Liver (tissue), 9 donors: Measurements from ENCODE around the gene TMEM18. TPM values are rescaled to one million over a fixed set of nuclear protein-coding genes. Genes with fewer than 3 reads are reported as not detected.

Experiments
- DNase-seq: peaks from one replicate; pipeline ENCODE4 v3.0.0-alpha.2; 2017; ENCODE audit warnings: low spot score
- H3K27ac ChIP-seq, 2 donors: one replicate each; pipeline ENCODE4 v1.7.0; 2013; ENCODE audit warnings: inconsistent platforms in 2 of 2, low read length in 2 of 2, control low read depth in 1 of 2, low read depth in 1 of 2, mild to moderate bottlenecking in 1 of 2
- H3K27me3 ChIP-seq, 4 donors: one replicate each; pipeline versions ENCODE4 v1.6.1 to v1.7.0; 2013; ENCODE audit warnings: low read length in 3 of 4, inconsistent platforms in 1 of 4, mild to moderate bottlenecking in 1 of 4, moderate library complexity in 1 of 4; ENCODE audit not compliant: control insufficient read depth in 4 of 4, insufficient read depth in 4 of 4
- H3K36me3 ChIP-seq, 4 donors: one replicate each; pipeline versions ENCODE4 v1.6.1 to v1.7.0; 2013; ENCODE audit warnings: low read length in 3 of 4, mild to moderate bottlenecking in 3 of 4, low read depth in 1 of 4, moderate library complexity in 1 of 4; ENCODE audit not compliant: control insufficient read depth in 4 of 4, insufficient read depth in 3 of 4
- H3K4me1 ChIP-seq, 4 donors: one replicate each; pipeline versions ENCODE4 v1.6.1 to v1.7.0; 2013; ENCODE audit warnings: low read length in 3 of 4, mild to moderate bottlenecking in 3 of 4, moderate library complexity in 1 of 4; ENCODE audit not compliant: control insufficient read depth in 4 of 4, insufficient read depth in 4 of 4
- H3K4me3 ChIP-seq, 3 donors: one replicate each; pipeline versions ENCODE4 v1.6.1 to v1.7.0; 2013; ENCODE audit warnings: low read length in 3 of 3, control low read depth in 1 of 3, low read depth in 1 of 3, mild to moderate bottlenecking in 1 of 3
- H3K9ac ChIP-seq, 2 donors: one replicate each; pipeline ENCODE4 v1.7.0; 2013; ENCODE audit warnings: low read length in 2 of 2, mild to moderate bottlenecking in 2 of 2, moderate library complexity in 2 of 2, control low read depth in 1 of 2, low read depth in 1 of 2
- H3K9me3 ChIP-seq, 4 donors: one replicate each; pipeline versions ENCODE4 v1.6.1 to v1.7.0; 2013; ENCODE audit warnings: low read length in 3 of 4; ENCODE audit not compliant: control insufficient read depth in 4 of 4
- ATF3 ChIP-seq: IDR thresholded peaks from 2 replicates; pipeline ENCODE4 v1.6.1; 2016; ENCODE audit warnings: antibody characterized with exemption
- EGR1 ChIP-seq, 2 donors: IDR thresholded peaks; 2 replicates each; pipeline ENCODE4 v1.6.1; 2016 to 2018; ENCODE audit warnings: antibody characterized with exemption in 2 of 2, low read depth in 2 of 2
- FOXA1 ChIP-seq: IDR thresholded peaks from 2 replicates; pipeline ENCODE4 v1.6.1; 2016; ENCODE audit warnings: antibody characterized with exemption
- FOXA2 ChIP-seq: IDR thresholded peaks from 2 replicates; pipeline ENCODE4 v1.6.1; 2016; ENCODE audit warnings: antibody characterized with exemption
- GABPA ChIP-seq, 2 donors: IDR thresholded peaks in 1 of 2; conservative IDR thresholded peaks in 1 of 2; 2 replicates each; pipeline ENCODE4 v1.6.1; 2016; ENCODE audit warnings: antibody characterized with exemption in 2 of 2, mild to moderate bottlenecking in 1 of 2, moderate library complexity in 1 of 2
- HNF4A ChIP-seq, 2 donors: conservative IDR thresholded peaks; 2 replicates each; pipeline ENCODE4 v1.6.1; 2016; ENCODE audit warnings: antibody characterized with exemption in 2 of 2, mild to moderate bottlenecking in 2 of 2
- HNF4G ChIP-seq: IDR thresholded peaks from 2 replicates; pipeline ENCODE4 v1.6.1; 2016; ENCODE audit warnings: antibody characterized with exemption
- JUND ChIP-seq, 2 donors: IDR thresholded peaks; 2 replicates each; pipeline ENCODE4 v1.6.1; 2016; ENCODE audit warnings: antibody characterized with exemption in 2 of 2
- MAX ChIP-seq: IDR thresholded peaks from 2 replicates; pipeline ENCODE4 v1.6.1; 2016; ENCODE audit warnings: antibody characterized with exemption
- NR2F2 ChIP-seq: IDR thresholded peaks from 2 replicates; pipeline ENCODE4 v1.6.1; 2016; ENCODE audit warnings: antibody characterized with exemption
- RAD21 ChIP-seq, 2 donors: IDR thresholded peaks; 2 replicates each; pipeline ENCODE4 v1.6.1; 2016; ENCODE audit warnings: antibody characterized with exemption in 2 of 2, mild to moderate bottlenecking in 2 of 2
- REST ChIP-seq: IDR thresholded peaks from 2 replicates; pipeline ENCODE4 v1.6.1; 2016; ENCODE audit warnings: antibody characterized with exemption, mild to moderate bottlenecking
- RXRA ChIP-seq, 2 donors: IDR thresholded peaks; 2 replicates each; pipeline ENCODE4 v1.6.1; 2017 to 2018; ENCODE audit warnings: antibody characterized with exemption in 2 of 2, mild to moderate bottlenecking in 1 of 2
- SP1 ChIP-seq: IDR thresholded peaks from 2 replicates; pipeline ENCODE4 v1.6.1; 2018; ENCODE audit warnings: antibody characterized with exemption, mild to moderate bottlenecking
- TAF1 ChIP-seq: conservative IDR thresholded peaks from 2 replicates; pipeline ENCODE4 v1.6.1; 2016; ENCODE audit warnings: antibody characterized with exemption, mild to moderate bottlenecking
- YY1 ChIP-seq: IDR thresholded peaks from 2 replicates; pipeline ENCODE4 v1.6.1; 2016; ENCODE audit warnings: antibody characterized with exemption, mild to moderate bottlenecking
- WGBS: extraction: QIAGEN DNeasy Blood & Tissue Kit; methylation state at CpG from one replicate; pipeline ENCODE4 v1.1.7; 2013; 5-methylcytosine and 5-hydroxymethylcytosine counted together
- polyA plus RNA-seq, 2 donors: library from polyadenylated mRNA; stranded (reverse) in 1 of 2; unstranded in 1 of 2; fragments of 200-250 nt in 1 of 2; fragments of >200 nt in 1 of 2; fragmentation: Nextera tagmentation in 1 of 2; extraction: Ambion mirVana in 1 of 2; gene quantifications; one replicate each; pipeline versions ENCODE4 v1.2.1 to v1.2.3, GENCODE V29; 2013 to 2015
- total RNA-seq, 2 donors: library from RNA; depleted of rRNA; stranded (reverse); fragments of >200 nt; gene quantifications; one replicate each; pipeline ENCODE4 v1.2.3, GENCODE V29; 2014
- TF ChIP-seq, protein P1 (sequence below): IDR thresholded peaks from 2 replicates; pipeline ENCODE4 v1.6.1; 2016; ENCODE audit warnings: antibody characterized with exemption
- TF ChIP-seq, protein P2 (sequence below): fragments of 150-350 bp; IDR thresholded peaks from 2 replicates; pipeline ENCODE4 v1.5.1; 2017; ENCODE audit warnings: improper control_type of control experiment, low read depth, low read length; ENCODE audit not compliant: missing input control
- donor health status: healthy.
- donor health status: healthy.
- donor health status: healthy.
- donor health status: healthy.
- donor health status: healthy.

TMEM18 gene
- total and polyA plus RNA-seq, 4 donors, result 8.4 to 29.3 (median 10.9) TPM

DNA sequence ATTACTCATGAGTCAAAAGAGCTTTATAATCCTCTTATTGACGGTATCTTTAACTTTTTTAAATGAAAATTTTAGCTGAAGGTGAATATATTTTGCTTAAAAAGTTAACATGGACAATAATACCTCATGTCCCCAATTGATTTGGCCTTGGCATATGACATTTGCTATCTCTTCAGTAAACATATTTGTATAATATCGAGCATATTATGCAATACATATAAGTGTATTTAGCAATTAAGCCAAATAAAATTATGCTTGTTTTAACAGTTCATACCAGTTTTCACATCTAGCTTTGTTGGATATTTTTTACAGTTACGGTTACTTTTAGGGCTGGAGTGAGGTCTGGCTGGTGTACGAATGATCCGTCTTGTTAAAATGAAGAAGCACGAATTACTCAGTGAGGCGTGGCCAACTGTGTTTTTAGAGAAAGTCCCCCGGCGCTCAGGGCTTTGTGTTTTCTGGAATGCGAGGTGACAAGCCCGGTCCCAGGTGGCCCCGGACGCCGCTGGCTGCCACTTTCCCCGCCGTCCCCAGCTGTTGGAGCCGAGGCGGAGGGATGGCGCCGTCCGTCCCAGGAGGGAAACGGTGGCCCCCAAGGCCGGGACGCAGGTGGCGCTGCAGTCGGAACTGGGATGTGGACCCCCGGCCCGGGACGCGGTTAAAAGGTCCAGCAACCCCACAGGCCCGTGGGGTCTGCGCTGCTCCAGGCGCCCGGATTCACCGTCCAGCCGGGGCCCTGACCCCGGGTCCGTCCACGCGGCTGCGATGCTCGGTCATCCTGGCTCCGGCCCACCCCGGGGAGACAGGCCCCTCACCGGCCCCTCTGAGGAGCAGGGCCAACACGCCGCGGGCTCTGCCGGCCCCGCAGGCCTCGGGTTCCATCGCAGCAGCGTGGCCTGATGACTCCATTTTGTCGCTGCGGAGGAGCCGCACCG is 41.3 kb downstream of the TMEM18 start:
- peaks cover 0 to 2% (median 0%) of the 10 kb centered on the region in 4 donors for H3K9me3 ChIP-seq
- H3K9ac ChIP-seq, result no peak overlapping the region
- peaks cover 0 to 7% (median 0%) of the 10 kb centered on the region in 4 donors for H3K27me3 ChIP-seq
- H3K4me3 ChIP-seq, result peak overlapping the region in 1 of 3 donors; percentile 7
- DNase-seq, result peak; percentile 23
- H3K4me1 ChIP-seq, result peaks cover 4 to 6% (median 5%) of the 10 kb centered on the region in 4 donors
- no peak for TF ChIP-seq RAD21 (IDR thresholded peaks at IDR 0.05)
- TF ChIP-seq MAX, result no peak
- TF ChIP-seq FOXA1, result no peak
- no peak for TF ChIP-seq REST
- no peak for TF ChIP-seq JUND (IDR thresholded peaks at IDR 0.05)
- TF ChIP-seq RXRA (IDR thresholded peaks at IDR 0.05), result no peak
- TF ChIP-seq YY1, result no peak
- no peak for TF ChIP-seq HNF4A (conservative IDR thresholded peaks at IDR 0.05)
- TF ChIP-seq HNF4G, result no peak
- TF ChIP-seq, protein P1, sequence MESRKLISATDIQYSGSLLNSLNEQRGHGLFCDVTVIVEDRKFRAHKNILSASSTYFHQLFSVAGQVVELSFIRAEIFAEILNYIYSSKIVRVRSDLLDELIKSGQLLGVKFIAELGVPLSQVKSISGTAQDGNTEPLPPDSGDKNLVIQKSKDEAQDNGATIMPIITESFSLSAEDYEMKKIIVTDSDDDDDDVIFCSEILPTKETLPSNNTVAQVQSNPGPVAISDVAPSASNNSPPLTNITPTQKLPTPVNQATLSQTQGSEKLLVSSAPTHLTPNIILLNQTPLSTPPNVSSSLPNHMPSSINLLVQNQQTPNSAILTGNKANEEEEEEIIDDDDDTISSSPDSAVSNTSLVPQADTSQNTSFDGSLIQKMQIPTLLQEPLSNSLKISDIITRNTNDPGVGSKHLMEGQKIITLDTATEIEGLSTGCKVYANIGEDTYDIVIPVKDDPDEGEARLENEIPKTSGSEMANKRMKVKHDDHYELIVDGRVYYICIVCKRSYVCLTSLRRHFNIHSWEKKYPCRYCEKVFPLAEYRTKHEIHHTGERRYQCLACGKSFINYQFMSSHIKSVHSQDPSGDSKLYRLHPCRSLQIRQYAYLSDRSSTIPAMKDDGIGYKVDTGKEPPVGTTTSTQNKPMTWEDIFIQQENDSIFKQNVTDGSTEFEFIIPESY, result no peak
- no peak for TF ChIP-seq GABPA (IDR thresholded peaks at IDR 0.05 in 1 of 2, conservative IDR thresholded peaks at IDR 0.05 in 1 of 2)
- TF ChIP-seq ATF3, result no peak
- no peak for TF ChIP-seq NR2F2
- TF ChIP-seq FOXA2, result no peak
- no peak for TF ChIP-seq SP1
- TF ChIP-seq TAF1, result no peak
- TF ChIP-seq EGR1 (IDR thresholded peaks at IDR 0.05; ENCODE audit: low read depth in 2 of 2), result no peak
- TF ChIP-seq, protein P2, sequence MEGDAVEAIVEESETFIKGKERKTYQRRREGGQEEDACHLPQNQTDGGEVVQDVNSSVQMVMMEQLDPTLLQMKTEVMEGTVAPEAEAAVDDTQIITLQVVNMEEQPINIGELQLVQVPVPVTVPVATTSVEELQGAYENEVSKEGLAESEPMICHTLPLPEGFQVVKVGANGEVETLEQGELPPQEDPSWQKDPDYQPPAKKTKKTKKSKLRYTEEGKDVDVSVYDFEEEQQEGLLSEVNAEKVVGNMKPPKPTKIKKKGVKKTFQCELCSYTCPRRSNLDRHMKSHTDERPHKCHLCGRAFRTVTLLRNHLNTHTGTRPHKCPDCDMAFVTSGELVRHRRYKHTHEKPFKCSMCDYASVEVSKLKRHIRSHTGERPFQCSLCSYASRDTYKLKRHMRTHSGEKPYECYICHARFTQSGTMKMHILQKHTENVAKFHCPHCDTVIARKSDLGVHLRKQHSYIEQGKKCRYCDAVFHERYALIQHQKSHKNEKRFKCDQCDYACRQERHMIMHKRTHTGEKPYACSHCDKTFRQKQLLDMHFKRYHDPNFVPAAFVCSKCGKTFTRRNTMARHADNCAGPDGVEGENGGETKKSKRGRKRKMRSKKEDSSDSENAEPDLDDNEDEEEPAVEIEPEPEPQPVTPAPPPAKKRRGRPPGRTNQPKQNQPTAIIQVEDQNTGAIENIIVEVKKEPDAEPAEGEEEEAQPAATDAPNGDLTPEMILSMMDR, result no peak
- 70% methylated on average over 57 of the region's 57 CpGs for WGBS
- H3K27ac ChIP-seq, result no peak overlapping the region
- H3K36me3 ChIP-seq, result no peaks in the 10 kb centered on the region
